ENCODE measurements around the gene TNFRSF25.

The TNFRSF25 gene

GRCh38 chr1:6466023-6466422, at the start of gene TNFRSF25:
Gene TNFRSF25 (minus strand): TSS chr1:6466173. CDS start chr1:6466107, 66 bp downstream.
- no peak for DNase-seq (ENCODE audit: low spot score)

GRCh38 chr1:6515771-6516170, 49.8 kb upstream of the TNFRSF25 start:
- no peak for DNase-seq (ENCODE audit: low spot score)

- no peak for DNase-seq (ENCODE audit: low spot score)
These were observed 47.4 kb upstream of the TNFRSF25 start for GRCh38 chr1:6513320-6513801.

- DNase-seq (ENCODE audit: low spot score), result no peak
These were observed 46.9 kb upstream of the TNFRSF25 start for GRCh38 chr1:6512908-6513280.

- DNase-seq (ENCODE audit: low spot score), result peak; percentile 51
These were observed 46.4 kb upstream of the TNFRSF25 start for GRCh38 chr1:6512245-6512907.

- no peak for DNase-seq (ENCODE audit: low spot score)
These were observed 45.7 kb upstream of the TNFRSF25 start for GRCh38 chr1:6511561-6512244.

- no peak for DNase-seq (ENCODE audit: low spot score)
These were observed 45.1 kb upstream of the TNFRSF25 start for GRCh38 chr1:6511056-6511455.

- no peak for DNase-seq (ENCODE audit: low spot score)
These were observed 44.5 kb upstream of the TNFRSF25 start for GRCh38 chr1:6510493-6510892.

- DNase-seq (ENCODE audit: low spot score), result no peak
These were observed 43.9 kb upstream of the TNFRSF25 start for GRCh38 chr1:6509919-6510291.

GRCh38 chr1:6509220-6509918, 43.4 kb upstream of the TNFRSF25 start:
- no peak for DNase-seq (ENCODE audit: low spot score)

GRCh38 chr1:6508816-6509189, 42.8 kb upstream of the TNFRSF25 start:
- no peak for DNase-seq (ENCODE audit: low spot score)

- no peak for DNase-seq (ENCODE audit: low spot score)
These were observed 42.3 kb upstream of the TNFRSF25 start for GRCh38 chr1:6508154-6508815.

GRCh38 chr1:6507461-6507911, 41.5 kb upstream of the TNFRSF25 start:
- no peak for DNase-seq (ENCODE audit: low spot score)

- DNase-seq (ENCODE audit: low spot score), result no peak
These were observed 41.1 kb upstream of the TNFRSF25 start for GRCh38 chr1:6507037-6507428.

GRCh38 chr1:6506210-6507036, 40.5 kb upstream of the TNFRSF25 start:
- DNase-seq (ENCODE audit: low spot score), result peak; percentile 46

- DNase-seq (ENCODE audit: low spot score), result no peak
These were observed 39.6 kb upstream of the TNFRSF25 start for GRCh38 chr1:6505367-6506209.

GRCh38 chr1:6504887-6505286, 38.9 kb upstream of the TNFRSF25 start:
- DNase-seq (ENCODE audit: low spot score), result no peak

- DNase-seq (ENCODE audit: low spot score), result no peak
These were observed 38.1 kb upstream of the TNFRSF25 start for GRCh38 chr1:6503884-6504602.

- DNase-seq (ENCODE audit: low spot score), result no peak
These were observed 36.3 kb upstream of the TNFRSF25 start for GRCh38 chr1:6502000-6502891.

Data from ecto neural progenitor cell (in vitro differentiated cells).